OCI-LY3 (cell line): Measurements from ENCODE around the gene RMND5B.

Source experiments
- CTCF ChIP-seq: fragments of 200-600, 300-600 bp; sonication (generic); IDR thresholded peaks from 2 replicates; pipeline ENCODE4 v1.5.1; 2014; ENCODE audit warnings: antibody characterized with exemption, low read length, low read depth
- EZH2phosphoT487 ChIP-seq: fragments of 200-600 bp; shearing (Covaris generic); IDR thresholded peaks from 2 replicates; pipeline ENCODE4 v1.6.1; 2018; ENCODE audit warnings: antibody characterized with exemption, mixed run types, low read depth

- TF ChIP-seq CTCF = no peak
- no peak for TF ChIP-seq EZH2phosphoT487
Measured at GRCh38 chr5:178143246-178143645, 12.4 kb downstream of the RMND5B start.
